Jurkat, Clone E6-1 (cell line): ENCODE measurements around the gene TFPI.

Experiments used
- DNase-seq: peaks from one replicate; pipeline ENCODE4 v3.0.0-alpha.2; 2011; ENCODE audit warnings: low read depth, low spot score
- H3K4me3 ChIP-seq: 2 replicates; pipeline ENCODE4 v1.5.1; 2011; ENCODE audit warnings: mild to moderate bottlenecking, low read length, control low read depth, moderate library complexity

TFPI gene

GRCh38 chr2:187442778-187443177, 111.5 kb downstream of the TFPI start:
- no peak overlapping the region for H3K4me3 ChIP-seq
- no peak for DNase-seq

GRCh38 chr2:187442378-187442777, 111.9 kb downstream of the TFPI start:
- no peak for DNase-seq

GRCh38 chr2:187440101-187440675, 114.0 kb downstream of the TFPI start:
- H3K4me3 ChIP-seq, result no peak overlapping the region
- no peak for DNase-seq

More at GRCh38 chr2:187442378-187442777, 111.9 kb downstream of the TFPI start:
- H3K4me3 ChIP-seq, result no peak overlapping the region

GRCh38 chr2:187438455-187438854, 115.8 kb downstream of the TFPI start:
- DNase-seq, result no peak
- H3K4me3 ChIP-seq, result no peak overlapping the region

- DNase-seq, result no peak
- H3K4me3 ChIP-seq, result no peak overlapping the region
Measured at GRCh38 chr2:187435756-187436155, 118.5 kb downstream of the TFPI start.

GRCh38 chr2:187435078-187435477, 119.2 kb downstream of the TFPI start:
- no peak overlapping the region for H3K4me3 ChIP-seq
- DNase-seq, result no peak

- DNase-seq, result no peak
- no peak overlapping the region for H3K4me3 ChIP-seq
Measured at GRCh38 chr2:187434342-187434785, 119.9 kb downstream of the TFPI start.

GRCh38 chr2:187431911-187432310, 122.3 kb downstream of the TFPI start:
- H3K4me3 ChIP-seq, result no peak overlapping the region
- no peak for DNase-seq

- H3K4me3 ChIP-seq, result no peak overlapping the region
Measured at GRCh38 chr2:187429989-187430388, 124.2 kb downstream of the TFPI start.

GRCh38 chr2:187424146-187424545, 130.1 kb downstream of the TFPI start:
- H3K4me3 ChIP-seq, result no peak overlapping the region
- no peak for DNase-seq

More at GRCh38 chr2:187429989-187430388, 124.2 kb downstream of the TFPI start:
- no peak for DNase-seq

- no peak for DNase-seq
- H3K4me3 ChIP-seq, result no peak overlapping the region
Measured at GRCh38 chr2:187422282-187422681, 132.0 kb downstream of the TFPI start.

- DNase-seq, result no peak
Measured at GRCh38 chr2:187421519-187421918, 132.7 kb downstream of the TFPI start.

GRCh38 chr2:187419808-187420207, 134.4 kb downstream of the TFPI start:
- no peak overlapping the region for H3K4me3 ChIP-seq
- DNase-seq, result no peak

More at GRCh38 chr2:187421519-187421918, 132.7 kb downstream of the TFPI start:
- no peak overlapping the region for H3K4me3 ChIP-seq

GRCh38 chr2:187415449-187415848, 138.8 kb downstream of the TFPI start:
- DNase-seq, result no peak
- H3K4me3 ChIP-seq, result no peak overlapping the region
